ENCODE data around the gene RGS7.
"Not testable (repeated sequence)": the region's sequence is repeated elsewhere in the genome, so short reads cannot be mapped to it uniquely, and the experiment has no call there.

RGS7 gene

DNA sequence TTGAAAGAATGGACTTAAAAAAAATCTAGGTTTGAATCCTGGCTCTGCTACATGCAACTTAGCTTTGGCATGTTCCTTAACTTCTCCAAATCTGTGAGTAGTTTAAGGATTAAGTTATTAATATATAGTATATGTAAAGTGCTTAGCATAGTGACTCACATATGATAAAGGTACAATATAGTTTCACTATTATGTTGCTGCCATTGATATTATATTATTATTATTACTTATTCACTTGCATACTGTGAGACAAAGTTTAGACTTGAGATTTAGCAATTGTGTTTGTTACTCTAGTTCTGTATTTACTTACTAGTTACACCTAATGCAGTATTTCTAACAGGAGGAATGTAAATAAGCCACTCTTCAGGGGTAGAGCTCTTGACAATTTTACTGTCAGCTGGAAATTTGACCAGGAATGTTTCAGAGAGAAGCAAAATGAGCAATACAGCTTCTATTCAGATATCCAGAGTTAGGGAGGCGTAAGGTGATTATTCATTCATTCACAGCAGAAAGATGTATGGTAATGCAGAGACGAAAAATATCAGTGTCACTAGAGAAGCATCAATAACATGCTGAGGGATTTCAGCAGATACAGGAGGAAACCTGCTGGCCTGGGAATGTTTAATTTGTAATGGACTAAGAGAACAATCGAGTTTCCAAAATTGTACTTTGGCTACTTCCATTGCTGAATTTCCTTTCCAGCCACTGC, 25.5 kb downstream of the RGS7 start:
- no peak for DNase-seq

DNA sequence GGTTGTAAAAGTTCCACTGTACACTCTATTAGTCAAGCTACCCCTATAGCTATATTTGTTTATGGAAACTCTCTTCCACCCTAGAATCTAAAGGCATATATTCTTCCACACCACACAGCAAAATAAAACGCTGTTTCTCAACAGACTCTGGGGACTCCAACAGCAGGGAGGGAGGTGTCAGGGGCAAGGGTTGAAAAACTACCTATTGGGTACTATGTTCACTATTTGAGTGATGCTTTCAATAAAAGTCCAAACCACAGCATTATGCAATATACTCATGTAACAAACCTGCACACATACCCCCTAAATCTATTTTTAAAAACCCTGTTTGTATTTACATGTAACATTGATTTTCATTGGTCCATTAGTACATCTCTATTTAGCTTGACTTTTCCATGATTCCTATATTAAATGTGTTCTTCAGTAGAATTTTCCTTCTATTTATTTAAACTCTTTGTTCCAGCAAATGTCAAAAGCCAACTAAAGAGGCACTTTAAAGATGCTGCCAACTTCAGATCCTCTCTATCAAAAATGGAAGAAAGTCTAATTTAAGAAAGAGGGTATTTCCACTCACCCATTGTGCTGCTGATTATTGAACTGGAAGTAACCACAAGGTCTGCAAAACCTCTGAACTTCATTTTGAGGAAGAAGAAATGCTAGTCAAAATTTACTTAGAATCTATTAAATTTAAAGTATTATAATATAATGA, 26.2 kb downstream of the RGS7 start:
- no peak for DNase-seq

DNA sequence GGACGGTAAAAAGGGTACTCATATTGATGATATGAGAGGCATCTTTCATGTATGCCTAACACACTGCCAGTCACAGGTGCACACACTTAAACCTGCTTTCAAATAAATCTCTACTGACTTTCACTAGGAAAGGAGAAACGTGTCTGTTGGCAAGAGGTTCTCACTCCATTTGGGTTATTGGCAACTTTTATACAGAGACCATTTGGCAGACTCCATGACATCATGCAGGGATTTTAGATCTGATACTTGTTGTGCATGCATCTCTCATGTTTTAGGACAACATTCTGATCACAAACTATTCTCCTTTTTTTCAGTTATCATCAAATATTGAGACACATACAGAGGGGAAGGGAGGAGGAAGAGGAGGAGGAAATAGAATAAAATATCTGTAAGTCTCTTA, 31.5 kb downstream of the RGS7 start:
- DNase-seq = no peak

DNA sequence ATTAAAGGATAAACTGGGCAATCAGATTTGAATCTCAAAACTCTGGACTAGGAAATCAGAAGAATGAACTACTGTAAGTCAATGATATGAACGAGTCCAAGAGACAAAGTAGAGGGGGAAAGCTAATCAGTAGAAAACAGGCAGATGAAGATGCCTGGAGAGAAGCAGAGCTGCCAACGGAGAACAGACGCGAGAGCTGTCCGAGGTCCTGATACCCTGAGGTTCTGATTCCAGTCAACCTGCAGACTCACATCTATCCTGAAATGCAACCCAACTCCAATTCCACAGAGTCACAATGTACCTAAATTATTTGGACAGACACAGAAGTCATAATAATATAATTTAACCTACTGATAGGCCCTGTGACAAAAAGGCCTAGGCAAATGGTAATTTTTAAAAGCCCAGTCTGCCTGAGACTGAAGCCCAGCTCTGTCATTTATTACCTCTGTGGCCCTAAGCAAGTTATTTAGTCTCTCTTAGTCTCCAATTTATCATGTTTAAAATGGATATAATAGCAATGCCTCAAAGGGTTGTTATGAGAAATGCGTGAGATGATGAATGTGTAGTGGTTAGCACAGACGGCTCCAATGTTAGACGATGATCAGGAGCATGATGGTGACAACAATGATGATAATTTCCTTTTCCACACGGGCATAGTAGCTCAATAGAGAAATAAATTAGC, 33.4 kb downstream of the RGS7 start:
- no peak for DNase-seq

DNA sequence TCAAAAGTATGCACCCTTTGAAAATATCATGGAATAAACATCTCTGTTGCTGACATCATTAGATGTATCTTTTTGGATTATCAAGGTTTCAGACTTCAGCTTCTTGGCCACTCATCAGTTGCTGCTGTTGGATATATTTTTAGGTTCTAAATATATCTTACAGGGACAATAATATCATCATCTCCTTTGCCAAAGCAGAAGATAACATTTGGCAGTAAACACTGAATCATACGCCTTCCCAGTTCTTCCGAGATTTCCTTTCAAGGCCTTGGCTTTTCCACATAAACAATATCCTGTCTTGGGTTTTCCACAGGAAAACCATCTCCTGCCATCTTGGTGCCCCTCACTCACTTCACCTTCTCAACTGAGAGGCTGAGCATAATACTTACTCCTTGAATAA, 39.3 kb downstream of the RGS7 start:
- no peak for DNase-seq

DNA sequence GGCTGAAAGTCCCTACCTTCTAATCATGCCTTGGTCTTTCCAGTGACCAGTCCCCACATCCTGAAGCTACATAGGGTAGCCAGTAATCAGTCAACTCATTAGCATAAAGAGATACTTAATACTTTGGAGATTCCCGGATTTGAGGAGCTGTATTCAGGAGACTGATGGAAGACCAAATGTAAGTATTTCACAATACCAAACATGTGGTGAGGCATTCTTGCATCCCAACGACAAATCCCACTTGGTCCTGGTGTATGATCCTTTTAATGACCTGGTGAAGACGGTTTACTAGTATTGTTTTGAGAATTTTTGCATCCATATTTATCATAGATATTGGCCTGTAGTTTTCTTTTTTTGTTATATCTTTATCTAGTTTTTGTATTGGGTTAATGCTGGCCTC, 40.6 kb downstream of the RGS7 start:
- no peak for DNase-seq

DNA sequence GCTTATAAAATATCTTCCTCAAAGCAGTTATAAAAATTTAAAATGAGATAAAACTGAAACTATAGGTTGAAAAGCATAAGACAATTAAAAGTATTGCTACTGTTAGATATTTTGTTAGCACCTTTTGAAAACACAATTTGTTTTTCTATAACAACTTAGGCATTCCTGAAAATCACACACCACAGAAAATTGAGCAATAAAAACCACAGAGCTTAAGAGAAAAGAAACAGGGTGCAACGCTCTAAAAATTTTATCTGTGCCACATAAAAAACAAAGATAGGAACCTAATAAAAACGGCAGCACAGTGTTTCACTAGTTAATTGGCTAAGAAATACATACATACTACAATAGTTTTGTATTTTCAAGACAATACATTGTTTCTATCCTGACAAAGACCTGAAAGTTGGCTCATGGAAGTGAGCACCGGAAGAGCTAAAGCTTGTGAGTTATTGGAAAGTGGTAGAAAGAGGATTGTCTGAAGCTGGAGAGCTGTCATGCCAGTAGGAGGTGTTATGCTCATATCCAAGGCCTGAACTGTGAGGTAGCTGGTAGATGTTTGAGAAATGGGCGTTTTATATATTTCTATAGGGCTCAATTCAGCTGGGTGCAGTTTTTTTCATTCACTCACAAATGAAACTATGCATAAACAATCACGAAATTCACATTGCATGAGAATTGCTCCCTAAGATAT, 45.8 kb downstream of the RGS7 start:
- no peak for DNase-seq

DNA sequence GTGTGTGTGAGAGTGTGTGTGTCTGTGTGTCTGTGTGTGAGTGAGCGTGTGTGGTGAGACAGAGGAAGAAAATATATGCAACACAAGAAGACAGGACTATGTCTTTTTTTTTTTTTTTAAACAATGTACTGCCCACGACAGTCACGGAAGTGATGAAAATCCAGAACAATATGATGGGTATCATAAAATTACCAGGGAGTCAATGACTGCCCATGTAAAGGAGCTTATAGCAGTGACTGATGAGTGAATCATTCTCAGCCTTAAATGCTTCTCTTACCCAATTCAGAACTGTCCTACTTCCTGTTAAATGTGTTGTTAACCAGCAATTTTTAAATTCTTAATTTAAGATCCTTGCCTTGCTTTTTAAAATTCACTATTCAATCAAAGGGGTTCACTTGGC, 46.6 kb downstream of the RGS7 start:
- DNase-seq = no peak

DNA sequence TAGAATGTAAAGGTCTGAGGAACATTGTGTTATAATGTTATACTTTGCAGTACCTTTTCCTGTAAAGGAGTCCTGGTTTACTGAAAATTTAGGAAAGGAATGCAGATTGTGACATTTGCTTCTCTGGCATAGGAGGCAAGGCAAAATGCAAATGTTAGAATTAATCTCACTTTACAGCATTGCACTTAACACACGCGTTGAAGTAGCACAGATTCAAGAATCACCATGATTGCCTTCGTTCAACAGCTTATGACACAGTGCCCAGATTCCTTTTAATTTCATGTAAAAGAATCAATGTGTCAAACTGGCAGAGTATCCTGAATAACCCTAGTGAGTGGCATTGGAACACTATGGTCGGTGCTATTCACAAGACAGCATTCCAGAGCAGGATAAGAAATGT, 47.4 kb downstream of the RGS7 start:
- no peak for DNase-seq

DNA sequence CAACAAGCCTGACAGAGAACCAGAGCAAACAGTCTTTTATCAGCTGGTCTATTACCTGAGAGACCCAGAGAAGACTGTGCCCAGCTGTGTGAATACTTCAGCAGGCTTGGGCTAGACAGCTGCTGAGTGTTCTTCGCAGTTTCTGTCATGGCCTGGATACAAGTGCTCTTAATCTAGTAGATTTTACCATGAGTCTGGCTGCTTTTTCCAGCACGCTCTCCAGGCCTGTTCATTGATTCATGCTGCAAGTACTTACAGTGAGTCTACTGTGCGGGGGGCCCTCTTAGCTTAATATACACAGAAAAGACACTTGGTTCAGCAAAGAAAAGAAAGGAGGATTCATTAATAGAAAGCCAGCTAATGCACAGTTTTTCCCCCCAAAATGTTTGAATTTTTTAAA, 48.5 kb downstream of the RGS7 start:
- no peak for DNase-seq

DNA sequence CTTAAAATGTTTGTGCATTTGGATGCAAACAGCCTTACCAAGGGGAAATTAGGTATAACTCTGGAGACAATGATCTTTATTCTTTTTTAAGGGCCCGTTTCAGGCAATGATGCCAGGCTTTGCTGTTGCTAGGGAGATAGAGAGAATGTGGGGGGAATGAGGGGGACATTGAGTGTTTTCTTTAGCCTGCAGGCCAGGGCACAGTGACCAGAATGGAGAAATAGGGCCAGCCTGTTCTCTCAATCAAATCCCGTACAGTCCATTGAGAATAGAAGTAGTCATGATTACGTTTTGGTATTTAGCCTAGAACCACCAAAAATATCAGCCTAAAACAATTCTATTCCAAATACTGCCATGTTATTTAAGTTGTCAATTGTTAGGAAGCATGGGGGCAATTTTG, 49.0 kb downstream of the RGS7 start:
- DNase-seq = no peak

DNA sequence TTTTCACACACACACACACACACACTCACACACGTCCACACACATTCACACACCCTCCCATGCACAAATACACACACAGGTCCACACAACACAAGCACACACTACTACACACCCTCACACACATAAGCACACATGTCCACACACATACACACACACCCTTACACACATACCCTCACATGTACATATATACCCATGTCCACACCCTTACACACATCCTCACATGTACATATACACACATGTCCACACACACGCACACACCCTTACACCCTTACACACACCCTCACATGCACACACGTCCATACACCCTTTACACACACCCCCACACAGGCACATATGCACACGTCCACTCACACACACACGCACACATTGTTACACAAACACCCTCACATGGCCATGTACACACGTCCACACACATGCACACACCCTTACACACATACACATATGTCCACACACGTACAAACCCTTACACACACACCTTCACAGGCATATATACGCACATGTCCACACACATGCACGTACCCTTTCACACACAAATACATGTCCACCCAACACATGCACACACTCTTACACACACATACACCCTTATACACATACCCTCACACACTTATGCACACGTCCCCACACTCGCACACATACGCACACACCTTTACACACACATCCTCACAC, 50.7 kb downstream of the RGS7 start:
- DNase-seq = no peak

DNA sequence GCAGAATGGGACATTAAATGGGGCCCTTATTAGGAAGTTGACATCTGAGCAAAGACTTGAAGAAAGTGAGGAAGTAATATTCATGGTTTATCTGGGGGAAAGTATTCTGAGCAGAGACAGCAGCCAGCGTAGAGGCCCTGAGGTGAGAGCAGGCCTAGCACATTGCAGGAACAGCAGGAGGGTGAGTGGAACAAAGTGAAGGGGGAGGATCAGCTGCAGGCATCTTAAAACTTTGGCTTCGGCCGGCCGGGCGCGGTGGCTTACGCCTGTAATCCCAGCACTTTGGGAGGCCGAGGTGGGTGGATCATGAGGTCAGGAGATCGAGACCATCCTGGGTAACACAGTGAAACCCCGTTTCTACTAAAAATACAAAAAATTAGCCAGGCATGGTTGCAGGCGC, 55.0 kb downstream of the RGS7 start:
- not testable (repeated sequence) for DNase-seq

DNA sequence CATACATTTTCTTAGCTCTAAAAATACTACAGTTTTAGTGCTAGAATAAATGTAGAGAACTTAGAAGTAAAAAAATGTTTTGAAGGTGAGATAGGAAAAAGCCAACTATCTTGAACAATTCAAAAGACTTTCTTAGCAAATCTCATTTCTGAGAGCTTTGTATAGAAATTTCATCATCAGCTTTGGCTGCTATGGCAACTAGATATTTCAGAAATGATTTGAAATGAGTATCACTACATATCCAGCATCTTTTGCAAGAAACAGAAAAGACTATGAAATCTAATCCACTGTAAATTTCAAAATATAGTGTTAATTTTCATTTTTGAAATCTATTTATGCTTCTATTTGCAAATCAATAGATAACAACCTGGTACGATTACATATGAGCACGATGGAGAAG, 57.7 kb downstream of the RGS7 start:
- DNase-seq = no peak

DNA sequence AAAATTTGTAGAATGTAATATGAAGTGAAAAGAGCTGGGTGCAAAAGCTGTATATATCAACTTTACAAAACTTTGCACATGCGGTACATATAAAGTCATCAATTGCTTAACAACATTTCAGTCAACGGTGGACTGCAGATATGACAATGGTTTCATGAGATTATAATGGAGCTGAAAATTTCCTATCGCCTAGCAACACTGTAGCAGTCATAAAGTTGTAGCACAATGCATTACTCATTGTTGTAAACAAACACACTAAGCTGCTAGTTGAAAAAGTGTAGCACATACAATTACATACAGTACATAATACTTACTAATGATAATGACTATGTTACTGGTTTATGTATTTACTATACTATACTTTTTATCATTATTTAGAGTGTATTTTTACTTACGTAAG, 64.0 kb downstream of the RGS7 start:
- no peak for DNase-seq

DNA sequence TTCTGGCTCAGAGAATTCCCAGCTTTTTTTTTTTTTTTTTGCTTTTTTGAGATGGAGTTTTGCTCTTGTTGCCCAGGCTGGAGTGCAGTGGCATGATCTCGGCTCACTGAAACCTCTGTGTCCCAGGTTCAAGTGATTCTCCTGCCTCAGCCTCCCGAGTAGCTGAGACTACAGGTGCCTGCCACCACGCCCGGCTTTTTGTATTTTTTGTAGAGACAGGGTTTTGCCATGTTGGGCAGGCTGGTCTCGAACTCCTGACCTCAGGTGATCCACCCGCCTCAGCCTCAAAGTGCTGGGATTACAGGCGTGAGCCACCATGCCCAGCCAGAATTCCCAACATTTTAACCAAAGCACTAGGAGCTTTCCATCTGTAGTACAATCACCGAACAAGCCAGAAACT, 65.5 kb downstream of the RGS7 start:
- DNase-seq = not testable (repeated sequence)

DNA sequence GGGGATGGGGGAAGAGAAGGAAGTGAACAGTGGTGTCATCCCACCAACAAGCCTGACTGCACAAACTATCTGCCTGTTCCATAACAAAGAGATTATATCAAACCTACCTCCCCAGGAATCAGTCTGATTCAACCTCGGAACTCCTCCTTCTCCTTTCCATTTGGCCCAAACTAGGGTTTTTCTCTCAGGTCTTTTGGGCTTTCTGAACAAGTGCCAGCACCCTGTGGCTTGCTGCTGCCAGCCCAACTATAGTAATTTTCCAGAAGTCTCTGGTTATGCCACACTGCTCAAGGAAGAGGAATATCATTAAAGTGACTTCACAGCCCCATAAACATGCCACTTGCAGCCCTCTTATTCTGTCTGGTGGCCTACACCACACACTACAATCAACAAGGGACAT, 70.5 kb downstream of the RGS7 start:
- DNase-seq = no peak

DNA sequence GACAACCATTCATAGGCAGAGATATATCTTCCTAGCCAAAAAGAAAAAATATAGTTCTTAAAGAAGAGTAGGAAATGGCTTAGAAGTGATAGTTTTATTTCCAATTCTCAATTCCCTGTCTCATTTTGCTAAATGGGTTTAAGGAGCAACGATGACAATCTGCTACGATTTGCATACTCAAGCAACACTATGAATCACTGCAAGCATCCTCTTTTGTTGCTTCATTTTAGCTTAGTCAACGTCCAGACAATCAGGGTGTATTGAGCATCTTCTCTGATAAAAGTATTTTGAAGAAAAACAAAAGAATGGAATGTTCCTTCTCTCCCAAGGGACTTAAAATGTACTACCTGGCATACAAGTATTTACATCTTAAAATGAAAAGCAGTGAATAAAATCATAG, 80.6 kb downstream of the RGS7 start:
- DNase-seq = no peak

DNA sequence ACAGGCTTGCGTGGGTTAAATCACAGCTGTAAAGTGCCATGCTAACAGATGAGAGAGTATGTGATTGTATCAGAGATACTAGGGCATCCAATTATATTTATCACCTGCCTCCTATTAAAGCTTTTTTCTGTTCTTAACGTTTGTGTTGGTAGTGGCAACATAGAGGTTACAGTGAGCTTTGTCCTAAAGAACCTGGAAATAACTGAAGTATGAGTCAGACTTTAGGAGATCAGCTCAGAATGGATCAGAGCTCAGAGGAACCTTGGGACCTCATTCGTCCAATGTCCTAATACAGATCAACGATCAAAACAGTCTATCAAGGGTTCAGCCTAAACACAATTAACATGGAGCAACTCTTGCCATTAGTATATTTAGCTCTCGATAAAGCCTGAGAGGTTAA, 81.0 kb downstream of the RGS7 start:
- DNase-seq = no peak

DNA sequence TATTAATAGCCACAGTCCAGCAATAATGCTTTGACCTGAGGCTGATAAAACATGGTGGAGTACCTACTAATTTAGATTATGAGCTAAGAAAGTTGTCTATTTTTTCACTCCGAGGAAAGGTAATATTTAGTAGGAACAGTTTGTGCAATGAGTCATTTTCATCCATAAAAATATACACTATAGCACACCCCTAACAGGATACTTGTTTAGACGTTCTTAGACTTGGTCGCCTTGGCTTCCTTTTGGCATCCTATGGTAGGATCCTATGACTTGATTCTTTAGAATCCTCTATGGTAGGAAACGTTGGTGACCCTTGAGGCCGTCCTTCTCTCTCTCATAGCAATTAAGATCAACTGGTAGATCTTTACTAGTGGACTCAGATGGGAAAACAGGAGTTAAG, 81.8 kb downstream of the RGS7 start:
- no peak for DNase-seq

DNA sequence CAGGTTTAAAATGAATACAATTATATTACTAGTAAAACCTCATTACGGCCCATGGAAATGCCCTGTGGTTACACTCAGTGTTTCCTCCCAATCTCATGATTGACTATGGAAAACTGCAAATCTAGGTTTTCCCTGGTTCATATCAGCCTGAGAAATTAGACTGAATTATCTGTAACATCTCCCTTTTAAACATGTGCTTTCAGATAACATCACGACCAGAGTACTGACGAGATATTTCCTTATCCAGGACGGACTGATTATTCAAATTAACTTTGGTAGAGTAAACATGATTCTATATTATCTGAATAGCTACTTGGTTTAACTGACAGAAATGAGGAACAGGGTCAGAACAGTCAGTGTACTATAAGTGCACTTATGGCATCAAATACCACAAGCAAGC, 82.3 kb downstream of the RGS7 start:
- no peak for DNase-seq

DNA sequence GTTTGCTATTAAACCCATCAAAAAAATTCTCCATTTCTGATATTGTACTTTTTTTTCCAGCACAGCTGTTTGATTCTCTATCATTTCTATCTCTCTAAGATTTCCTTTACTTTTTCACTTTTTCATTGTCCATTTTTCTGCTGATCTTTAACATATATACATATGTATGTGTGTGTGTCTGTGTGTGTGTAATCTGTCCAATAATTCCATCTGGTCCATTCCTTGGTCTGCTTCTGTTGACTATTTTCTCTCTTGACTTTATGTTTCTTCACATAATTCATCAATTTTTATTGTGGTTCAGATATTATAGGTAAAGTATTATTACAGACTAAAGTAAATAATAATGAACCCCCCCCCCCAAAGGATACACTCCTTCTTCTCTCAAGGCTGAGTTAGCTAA, 84.2 kb downstream of the RGS7 start:
- DNase-seq = no peak

DNA sequence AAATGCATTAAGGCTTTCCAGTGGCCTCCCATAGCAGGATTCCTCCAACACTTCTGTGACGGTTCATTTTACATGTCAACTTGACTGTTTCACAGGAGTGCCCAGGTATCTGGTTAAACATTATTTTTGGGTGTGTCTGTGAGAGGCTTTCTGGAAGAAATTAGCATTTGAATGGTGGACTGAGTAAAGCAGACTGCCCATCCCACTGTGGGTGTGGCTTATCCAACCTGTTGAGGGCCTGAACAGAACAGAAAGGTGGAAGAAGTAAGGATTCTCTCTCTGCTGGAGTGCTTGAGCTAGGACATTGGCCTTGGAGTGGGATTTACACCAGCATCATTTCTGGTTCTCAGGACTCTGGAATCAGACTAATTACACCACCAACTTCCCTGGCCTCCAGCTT, 85.6 kb downstream of the RGS7 start:
- DNase-seq = no peak
